Endothelial cell of umbilical vein (primary cell): ENCODE measurements around the gene CAMK2N2. TPM values are rescaled to one million over a fixed set of nuclear protein-coding genes. Genes with fewer than 3 reads are reported as not detected.

Source experiments
- BruUV-seq: library from RNA; stranded (reverse); fragments of 400-500 nt; replicated peaks from 2 replicates; lab custom pipeline; 2021; lab: Mats Ljungman, UMichigan
- CTCF ChIA-PET: fragments of 300-600, 350-600 bp; sonication (Branson Sonifier 250); formaldehyde crosslinking; loops from one replicate; lab custom pipeline; 2021; ENCODE audit warnings: antibody characterized with exemption, inconsistent platforms; lab: Charles Lee
- POLR2A ChIA-PET: fragments of 300-600, 350-600 bp; sonication (Branson Sonifier 250); formaldehyde crosslinking; loops from one replicate; lab custom pipeline; 2021; ENCODE audit warnings: antibody characterized with exemption, inconsistent platforms; lab: Charles Lee
- DNase-seq: peaks from one replicate; pipeline ENCODE4 v3.0.0-alpha.2; 2011; ENCODE audit warnings: low read depth, low spot score
- FAIRE-seq: peaks from 2 replicates; lab custom pipeline; 2011; peaks lifted over from hg19 to GRCh38; lab: Jason Lieb, UNC
- H2AFZ ChIP-seq: 2 replicates; pipeline ENCODE4 v1.6.0; 2012; ENCODE audit warnings: low read depth, low read length, control low read depth, inconsistent platforms
- H3K27ac ChIP-seq: 2 replicates; pipeline ENCODE4 v1.5.1; 2011; ENCODE audit warnings: low read depth, mild to moderate bottlenecking, control low read depth, low read length, moderate library complexity; ENCODE audit not compliant: insufficient read depth
- H3K27me3 ChIP-seq, 2 experiments: 2 replicates each; pipeline versions ENCODE4 v1.6.0 to v1.6.1; 2011; ENCODE audit warnings: low read length in 2 of 2, mixed read lengths in 1 of 2; ENCODE audit not compliant: control insufficient read depth in 2 of 2, insufficient read depth in 2 of 2
- H3K36me3 ChIP-seq, 2 experiments: 2 replicates in 1 of 2; 3 replicates in 1 of 2; pipeline ENCODE4 v1.5.1; 2011; ENCODE audit warnings: low read length in 2 of 2, mild to moderate bottlenecking in 1 of 2, moderate library complexity in 1 of 2; ENCODE audit not compliant: control insufficient read depth in 2 of 2, insufficient read depth in 2 of 2; ENCODE audit errors: extremely low read depth in 1 of 2
- H3K4me1 ChIP-seq: 3 replicates; pipeline ENCODE4 v1.5.1; 2011; ENCODE audit warnings: mild to moderate bottlenecking, low read length; ENCODE audit not compliant: control insufficient read depth, insufficient read depth; ENCODE audit errors: extremely low read depth
- H3K4me2 ChIP-seq: 2 replicates; pipeline ENCODE4 v1.6.1; 2011; ENCODE audit warnings: low read length, control low read depth, mixed read lengths; ENCODE audit not compliant: insufficient read depth
- H3K4me3 ChIP-seq, 3 experiments: fragments of 200-600 bp in 1 of 3; sonication (generic), shearing (Covaris generic) in 1 of 3; replicated peaks in 1 of 3; 2 replicates each; pipeline ENCODE4 v1.5.1; 2011 to 2016; ENCODE audit warnings: control low read depth in 3 of 3, low read length in 3 of 3, mild to moderate bottlenecking in 2 of 3, inconsistent platforms in 1 of 3, low read depth in 1 of 3, moderate library complexity in 1 of 3; ENCODE audit not compliant: insufficient read depth in 1 of 3
- H3K79me2 ChIP-seq: 2 replicates; pipeline ENCODE4 v1.6.0; 2012; ENCODE audit warnings: low read length, inconsistent platforms; ENCODE audit not compliant: control insufficient read depth, insufficient read depth
- H3K9ac ChIP-seq: replicated peaks from 2 replicates; pipeline ENCODE3; 2011; ENCODE audit warnings: low read length, control low read depth; ENCODE audit not compliant: insufficient read depth; ENCODE audit errors: extremely low read depth
- H3K9me1 ChIP-seq: replicated peaks from 3 replicates; pipeline ENCODE4 v1.6.0; 2011; ENCODE audit warnings: mild to moderate bottlenecking, low read length; ENCODE audit not compliant: control insufficient read depth, insufficient read depth; ENCODE audit errors: extremely low read depth
- H3K9me3 ChIP-seq: replicated peaks from 2 replicates; pipeline ENCODE4 v1.5.1; 2012; ENCODE audit warnings: low read length, inconsistent platforms; ENCODE audit not compliant: control insufficient read depth, insufficient read depth
- H4K20me1 ChIP-seq: replicated peaks from 2 replicates; pipeline ENCODE3; 2011; ENCODE audit warnings: mild to moderate bottlenecking, low read length; ENCODE audit not compliant: control insufficient read depth, insufficient read depth; ENCODE audit errors: extremely low read depth
- CTCF ChIP-seq, 2 donors: IDR thresholded peaks; 1 replicate in 1 of 2; 2 replicates in 1 of 2; pipeline ENCODE4 v1.5.1; 2011; ENCODE audit warnings: low read length in 2 of 2, mild to moderate bottlenecking in 2 of 2, moderate library complexity in 2 of 2, control low read depth in 1 of 2, inconsistent platforms in 1 of 2, low read depth in 1 of 2; ENCODE audit not compliant: insufficient read depth in 1 of 2; ENCODE audit errors: extremely low read depth in 1 of 2
- EZH2 ChIP-seq: IDR thresholded peaks from 2 replicates; pipeline ENCODE4 v1.6.1; 2012; ENCODE audit warnings: borderline replicate concordance, low read depth, mild to moderate bottlenecking, moderate library complexity, low read length, inconsistent platforms; ENCODE audit not compliant: severe bottlenecking
- FOS ChIP-seq: IDR thresholded peaks from 2 replicates; pipeline ENCODE4 v1.6.1; 2011; ENCODE audit warnings: mild to moderate bottlenecking, low read length, moderate library complexity, borderline replicate concordance; ENCODE audit not compliant: insufficient read depth
- GATA2 ChIP-seq: IDR thresholded peaks from 2 replicates; pipeline ENCODE4 v1.7.0; 2011; ENCODE audit warnings: low read depth, mild to moderate bottlenecking, moderate library complexity, mixed read lengths, low read length; ENCODE audit not compliant: insufficient read length, insufficient read depth
- JUN ChIP-seq: IDR thresholded peaks from 2 replicates; pipeline ENCODE4 v1.6.1; 2011; ENCODE audit warnings: borderline replicate concordance, low read depth; ENCODE audit not compliant: insufficient read length, insufficient read depth
- MAX ChIP-seq: IDR thresholded peaks from 2 replicates; pipeline ENCODE4 v1.6.1; 2011; ENCODE audit not compliant: insufficient read depth, insufficient read length
- MYC ChIP-seq: IDR thresholded peaks from one replicate; pipeline ENCODE4 v1.6.1; 2011; ENCODE audit warnings: mild to moderate bottlenecking, low read depth, low read length
- POLR2A ChIP-seq: IDR thresholded peaks from 2 replicates; pipeline ENCODE4 v1.6.1; 2012; ENCODE audit warnings: low read depth, mild to moderate bottlenecking, control low read depth, low read length
- POLR2AphosphoS5 ChIP-seq: IDR thresholded peaks from 2 replicates; pipeline ENCODE4 v1.6.1; 2012; ENCODE audit warnings: low read depth, mild to moderate bottlenecking, control low read depth, low read length, moderate library complexity; ENCODE audit not compliant: insufficient read depth
- dilution Hi-C: fragments of 300-500 bp; cut with MboI; formaldehyde crosslinking; loops from one replicate; pipeline ENCODE4 v1.15.0; 2019; ENCODE audit warnings: low sequenced_read_pairs; ENCODE audit not compliant: extremely low pct_ligation_motif_present
- intact Hi-C: fragments of 100-400 bp; cut with micrococcal nuclease; formaldehyde crosslinking; loops from one replicate; pipeline ENCODE4 v1.10.0; 2022
- polyA plus RNA-seq, 4 experiments: library from polyadenylated mRNA; depleted of rRNA in 3 of 4; stranded (reverse) in 3 of 4; unstranded in 1 of 4; fragments of >200 nt; gene quantifications; 2 replicates each; pipeline versions ENCODE4 v1.2.1 to v1.2.3, GENCODE V29; 2011 to 2012; ENCODE audit warnings: missing spikeins in 1 of 4
- total RNA-seq: library from RNA; stranded (reverse); gene quantifications from 2 replicates; pipeline ENCODE4 v1.2.3, GENCODE V29; 2021

CAMK2N2 gene
- total and polyA plus RNA-seq, 2 donors (not counting 3 experiments of a cell fraction or from before 2014, with no cell fraction given) = 0.11 TPM; not detected in 1

- H4K20me1 ChIP-seq = no peaks in the 10 kb centered on the region
- no peak overlapping the region for H3K4me2 ChIP-seq
- BruUV-seq = no TSS peak
- FAIRE-seq = no peak
- no peak overlapping the region for H3K4me3 ChIP-seq
- H3K27ac ChIP-seq = no peak overlapping the region
- TF ChIP-seq POLR2AphosphoS5 (no peak), MAX (no peak), POLR2A (no peak), GATA2 (no peak), CTCF (IDR thresholded peaks at IDR 0.05; ENCODE audit: extremely low read depth in 1 of 2, insufficient read depth in 1 of 2, low read depth in 1 of 2, low read length in 2 of 2) (no peak), FOS (no peak), EZH2 (no peak), JUN (no peak), MYC (no peak)
- H3K9me1 ChIP-seq = no peaks in the 10 kb centered on the region
- dilution Hi-C loops = no loop called here
- intact Hi-C loops = no loop called here
- H2AFZ ChIP-seq = no peak overlapping the region
- no peaks in the 10 kb centered on the region for H3K79me2 ChIP-seq
- H3K9ac ChIP-seq = no peak overlapping the region
- ChIA-PET CTCF (interaction anchor here (0.6 to 1.1 kb wide), 3 partner anchors 64 to 396 kb away, joined by 3 to 4 read pairs (median 3); no protein-coding TSS in a partner anchor), POLR2A (no interaction called here)
- H3K27me3 ChIP-seq = peaks cover 3% of the 10 kb centered on the region in 2 experiments
- no peaks in the 10 kb centered on the region for H3K9me3 ChIP-seq
- no peaks in the 10 kb centered on the region for H3K36me3 ChIP-seq
- DNase-seq = no peak
- H3K4me1 ChIP-seq = no peaks in the 10 kb centered on the region
Observed at GRCh38 chr3:184291738-184292445, 30.5 kb upstream of the CAMK2N2 start.
